Measurements from ENCODE around the gene LENG1. TPM values are rescaled to one million over a fixed set of nuclear protein-coding genes. Genes with fewer than 3 reads are reported as not detected.
A peak's percentile ranks its signal among the peaks of the same experiment; 100 is the strongest.

The LENG1 gene
- total RNA-seq (2014; rRNA removed; shearing (Covaris generic)), result 4.7 TPM in 2 replicates
- 17.2 and 19.3 TPM in 2 replicates for polyA plus RNA-seq (2016; fragmentation: Nextera tagmentation; extraction: Ambion mirVana)
- long read RNA-seq, transcript LENG1-201 (4 exons, 1,542 nt), result major isoform, 8 of 8 reads
- long read RNA-seq, partial matches to known transcripts, result 0 of 8 reads
- long read RNA-seq, other reads (novel, unspliced or antisense), result 0 of 8 reads

GRCh38 chr19:54159352-54160181 is at the start of gene LENG1:
TSS of gene LENG1 (minus strand) at chr19:54159721. CDS start at chr19:54159695, 26 bp downstream.
- TF ChIP-seq ZNF462 (CRISPR knock-in tag; IDR thresholded peaks at IDR 0.05), result no peak
- no peak for TF ChIP-seq ZNF331 (CRISPR knock-in tag; IDR thresholded peaks at IDR 0.05; ENCODE audit: low read depth)
- TF ChIP-seq NANOG (IDR thresholded peaks at IDR 0.05; ENCODE audit: borderline replicate concordance), result no peak
- peak; percentile 68 for TF ChIP-seq POLR2AphosphoS5 (IDR thresholded peaks at IDR 0.05; ENCODE audit: low read depth)
- TF ChIP-seq CTCF (conservative IDR thresholded peaks at IDR 0.05; ENCODE audit: low read depth in 2 of 2), result peak; percentile 11 to 35; a peak in 3 of 4 replicates
- TF ChIP-seq EZH2phosphoT487 (IDR thresholded peaks at IDR 0.05; ENCODE audit: unreplicated experiment), result no peak
- no peak for TF ChIP-seq REST (IDR thresholded peaks at IDR 0.05; ENCODE audit: unreplicated experiment)
- TF ChIP-seq CREB1 (CRISPR knock-in tag; IDR thresholded peaks at IDR 0.05; ENCODE audit: low read depth), result peak; percentile 79
- DNase-seq (ENCODE audit: low spot score) (peak; percentile 100), ATAC-seq (peak; percentile 82)
- Histone ChIP-seq H3K4me2 (peak within 1 kb of the TSS; percentile 88), H4K20me1 (replicated peaks; ENCODE audit: insufficient read depth) (peaks cover 11% of the 10 kb centered on the region; the same call in 1 of the 2 replicates), H3K9me2 (ENCODE audit: insufficient read depth) (no peaks in the 10 kb centered on the region), H3F3A (replicated peaks; ENCODE audit: low read depth) (peaks cover 31% of the 10 kb centered on the region), H2AFZ (peak within 1 kb of the TSS; percentile 2; the same call in 1 of the 2 replicates), H3K27me3 (ENCODE audit: insufficient read depth) (peaks cover 7% of the 10 kb centered on the region; the same call in 1 of the 2 replicates), H3K27ac (ENCODE audit: low read depth) (peak within 1 kb of the TSS; percentile 67), H3K4me1 (ENCODE audit: insufficient read depth) (peaks cover 8% of the 10 kb centered on the region; the same call in 1 of the 2 replicates), H3K4me3 (peak within 1 kb of the TSS; percentile 63), H3K79me2 (replicated peaks; ENCODE audit: insufficient read depth) (peaks cover 9% of the 10 kb centered on the region; the same call in 1 of the 2 replicates), H3K36me3 (ENCODE audit: insufficient read depth) (peaks cover 7% of the 10 kb centered on the region; the same call in 1 of the 2 replicates)
- Mint-ChIP-seq H3K27me3 (ENCODE audit: insufficient read depth, low read depth, poor library complexity) (peaks cover 42% of the 10 kb centered on the region), H3K27ac (peak within 1 kb of the TSS; percentile 98), H3K9me3 (peaks cover 2% of the 10 kb centered on the region; the same call in 2 of the 3 replicates), H3K4me3 (peak within 1 kb of the TSS; percentile 95), H3K36me3 (ENCODE audit: low read depth) (peaks cover 32% of the 10 kb centered on the region), H3K4me1 (peaks cover 36% of the 10 kb centered on the region)

Measured in GM23338 (cell line).